ENCODE results near the gene PTPN3. TPM values are rescaled to one million over a fixed set of nuclear protein-coding genes. Genes with fewer than 3 reads are reported as not detected.

The PTPN3 gene
- total and polyA plus RNA-seq, 7 experiments from 2014 or later: 0.89 TPM; not detected in 6

DNA sequence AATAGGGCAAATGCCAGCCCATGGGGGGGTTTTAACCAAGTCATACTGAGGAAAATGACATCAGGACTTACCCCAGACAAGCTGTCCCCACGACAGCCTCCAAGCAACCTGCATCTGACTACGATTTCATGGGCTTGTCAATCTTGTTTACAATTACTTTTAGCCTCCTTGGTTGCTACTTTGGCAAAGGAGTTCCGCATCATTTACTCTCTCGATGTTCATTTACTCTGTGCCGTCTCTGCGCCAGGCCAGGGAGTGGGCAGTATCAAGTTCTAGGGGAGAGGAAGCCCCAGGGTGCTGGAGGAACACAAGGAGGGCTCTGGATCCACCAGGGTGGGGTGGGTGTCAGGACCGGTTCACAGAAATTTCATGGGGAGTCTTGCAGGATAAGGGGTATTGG lies 23.9 kb downstream of the PTPN3 start:
- no peaks in the 10 kb centered on the region for H3K9me3 ChIP-seq (ENCODE audit: control insufficient read depth in 2 of 3, low read length in 3 of 3)
- ChIA-PET CTCF (no interaction called here), POLR2A (no interaction called here)
- no peaks in the 10 kb centered on the region for H3K9me3 Mint-ChIP-seq
- no peaks in the 10 kb centered on the region for H3K27me3 ChIP-seq (ENCODE audit: control insufficient read depth in 2 of 2, insufficient read depth in 2 of 2, low read length in 2 of 2)
- H3K36me3 Mint-ChIP-seq: no peaks in the 10 kb centered on the region
- peaks cover 0 to 21% (median 0%) of the 10 kb centered on the region in 7 donors for H3K4me1 Mint-ChIP-seq
- no peak for ATAC-seq
- H3K36me3 ChIP-seq (ENCODE audit: control insufficient read depth in 2 of 3, insufficient read depth in 3 of 3, low read length in 3 of 3): no peaks in the 10 kb centered on the region
- no peak overlapping the region for H3K4me3 Mint-ChIP-seq
- no peak overlapping the region for H3K4me3 ChIP-seq (ENCODE audit: low read length)
- intact Hi-C loops (cut with micrococcal nuclease): no loop called here
- no peak for DNase-seq
- no peak overlapping the region for H3K27ac ChIP-seq (ENCODE audit: low read depth, low read length)
- no peaks in the 10 kb centered on the region for H3K4me1 ChIP-seq (ENCODE audit: control insufficient read depth in 2 of 2, insufficient read depth in 2 of 2, low read length in 2 of 2)
- peaks cover 12 to 43% (median 16%) of the 10 kb centered on the region in 5 donors for H3K27me3 Mint-ChIP-seq
- no peak overlapping the region for H3K27ac Mint-ChIP-seq

DNA sequence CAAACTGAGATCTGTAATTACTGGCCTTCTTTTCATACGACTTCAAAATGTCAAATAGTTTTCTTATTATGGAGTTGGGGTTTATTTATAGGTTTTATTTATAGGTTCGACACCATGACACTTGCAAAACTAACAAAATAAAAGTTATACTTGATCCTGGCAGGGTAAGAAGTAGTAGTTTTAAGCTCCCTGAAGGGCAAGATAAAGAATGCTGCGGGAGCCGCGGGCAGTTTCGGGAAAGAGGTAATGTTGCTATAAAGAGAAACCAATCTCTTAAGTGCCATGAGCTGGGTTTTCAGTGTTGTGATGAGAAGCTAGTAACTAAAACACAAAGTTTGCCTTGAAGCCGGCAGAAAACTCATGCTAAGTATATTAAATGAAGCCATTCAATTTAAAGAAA lies 24.8 kb downstream of the PTPN3 start:
- CTCF ChIA-PET: no interaction called here
- intact Hi-C loops (cut with micrococcal nuclease): no loop called here

DNA sequence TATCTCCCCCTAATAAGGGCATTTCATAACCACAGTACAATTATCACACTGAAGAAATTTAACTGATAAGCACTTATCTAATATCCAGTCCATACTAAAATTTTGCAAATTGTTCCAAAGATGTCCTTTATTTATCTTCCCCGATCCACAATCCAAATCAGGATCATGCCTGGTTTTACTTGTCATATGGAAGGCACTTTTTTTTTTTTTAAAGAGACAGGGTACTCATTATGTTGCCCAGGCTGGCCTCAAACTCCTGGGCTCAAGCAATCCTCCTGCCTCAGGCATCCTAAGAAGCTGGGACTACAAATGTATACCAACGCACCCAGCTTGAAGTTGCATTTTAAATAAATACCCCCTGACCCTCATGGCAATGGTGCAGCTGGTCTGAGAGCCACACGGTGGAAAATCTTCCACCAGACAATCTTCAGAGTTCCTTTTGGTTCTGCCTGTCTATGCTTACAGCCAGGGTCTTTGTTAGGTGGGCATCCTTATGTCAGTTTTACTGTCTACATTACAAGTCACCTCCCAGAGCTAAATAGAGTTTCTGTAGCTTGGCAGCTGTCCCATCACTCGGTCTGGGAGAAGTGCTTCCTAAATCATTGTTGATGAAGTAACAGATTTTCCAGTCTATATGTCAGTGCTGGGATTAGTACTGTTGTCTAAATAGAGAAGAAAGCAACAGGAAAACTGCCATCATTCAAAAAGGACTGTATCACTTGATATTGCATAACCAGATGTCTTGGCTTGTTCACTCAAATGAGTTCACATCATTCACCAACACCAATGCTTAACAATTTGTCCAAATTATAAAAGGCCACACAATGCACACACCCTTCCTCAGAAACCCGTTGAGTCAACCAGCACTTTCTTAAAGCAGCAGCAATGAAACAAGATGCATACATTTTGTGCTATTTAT lies 26.4 kb downstream of the PTPN3 start:
- DNase-seq (no peak), ATAC-seq (no peak)
- no peaks in the 10 kb centered on the region for H3K9me3 ChIP-seq (ENCODE audit: control insufficient read depth in 2 of 3, low read length in 3 of 3)
- ChIA-PET POLR2A (no interaction called here), CTCF (no interaction called here)
- Mint-ChIP-seq H3K27me3 (peaks cover 4 to 33% (median 12%) of the 10 kb centered on the region in 5 donors), H3K36me3 (no peaks in the 10 kb centered on the region), H3K4me3 (no peak overlapping the region), H3K4me1 (peaks cover 0 to 23% (median 0%) of the 10 kb centered on the region in 7 donors), H3K27ac (no peak overlapping the region), H3K9me3 (no peaks in the 10 kb centered on the region)
- H3K27me3 ChIP-seq (ENCODE audit: control insufficient read depth in 2 of 2, insufficient read depth in 2 of 2, low read length in 2 of 2): no peaks in the 10 kb centered on the region
- no peaks in the 10 kb centered on the region for H3K4me1 ChIP-seq (ENCODE audit: control insufficient read depth in 2 of 2, insufficient read depth in 2 of 2, low read length in 2 of 2)
- H3K36me3 ChIP-seq (ENCODE audit: control insufficient read depth in 2 of 3, insufficient read depth in 3 of 3, low read length in 3 of 3): no peaks in the 10 kb centered on the region
- H3K4me3 ChIP-seq (ENCODE audit: low read length): no peak overlapping the region
- H3K27ac ChIP-seq (ENCODE audit: low read depth, low read length): no peak overlapping the region
- intact Hi-C loops (cut with micrococcal nuclease): no loop called here

More for the DNA sequence above, 24.8 kb downstream of the PTPN3 start:
- H3K36me3 Mint-ChIP-seq: no peaks in the 10 kb centered on the region
- Histone ChIP-seq H3K27me3 (ENCODE audit: control insufficient read depth in 2 of 2, insufficient read depth in 2 of 2, low read length in 2 of 2) (no peaks in the 10 kb centered on the region), H3K4me3 (ENCODE audit: low read length) (no peak overlapping the region), H3K27ac (ENCODE audit: low read depth, low read length) (no peak overlapping the region), H3K9me3 (ENCODE audit: control insufficient read depth in 2 of 3, low read length in 3 of 3) (no peaks in the 10 kb centered on the region), H3K36me3 (ENCODE audit: control insufficient read depth in 2 of 3, insufficient read depth in 3 of 3, low read length in 3 of 3) (no peaks in the 10 kb centered on the region), H3K4me1 (ENCODE audit: control insufficient read depth in 2 of 2, insufficient read depth in 2 of 2, low read length in 2 of 2) (no peaks in the 10 kb centered on the region)
- ATAC-seq (no peak), DNase-seq (no peak)
- no peaks in the 10 kb centered on the region for H3K9me3 Mint-ChIP-seq
- H3K27ac Mint-ChIP-seq: no peak overlapping the region
- peaks cover 11 to 43% (median 16%) of the 10 kb centered on the region in 5 donors for H3K27me3 Mint-ChIP-seq
- H3K4me1 Mint-ChIP-seq: peaks cover 0 to 20% (median 0%) of the 10 kb centered on the region in 7 donors
- POLR2A ChIA-PET: no interaction called here
- H3K4me3 Mint-ChIP-seq: no peak overlapping the region

DNA sequence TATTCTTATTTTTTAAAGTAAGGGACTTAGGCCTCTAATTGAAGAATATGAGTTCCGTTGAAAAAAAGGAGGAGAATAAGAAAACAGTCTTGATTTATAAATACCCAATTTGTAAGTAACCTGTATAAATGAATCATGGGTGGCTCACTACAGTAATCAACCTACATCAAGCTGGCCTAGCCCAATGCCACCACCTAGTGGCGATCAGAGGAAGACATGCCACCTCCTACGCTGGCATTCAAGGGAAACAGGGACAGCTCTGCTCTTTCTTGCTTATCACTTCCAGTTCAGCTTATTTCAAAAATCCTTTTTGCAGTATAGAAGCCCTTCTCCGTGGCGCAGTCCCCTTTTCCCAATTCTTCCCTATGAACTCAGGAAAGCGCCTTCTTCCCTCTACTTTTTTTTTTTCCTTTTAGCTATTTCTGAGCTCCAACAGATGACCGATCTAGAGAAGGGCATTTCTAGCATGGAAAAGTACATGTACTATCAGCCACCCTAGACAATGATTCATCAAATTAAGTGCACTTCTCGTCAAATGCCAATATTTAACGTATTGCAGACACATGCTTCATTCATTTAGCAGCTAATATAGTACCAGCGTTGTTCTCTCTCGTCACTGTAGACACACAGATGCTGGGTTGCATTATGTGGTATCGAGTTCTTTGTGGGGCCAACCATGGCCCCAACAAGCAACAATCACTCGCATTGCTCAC lies 28.3 kb downstream of the PTPN3 start:
- POLR2A ChIA-PET: no interaction called here

DNA sequence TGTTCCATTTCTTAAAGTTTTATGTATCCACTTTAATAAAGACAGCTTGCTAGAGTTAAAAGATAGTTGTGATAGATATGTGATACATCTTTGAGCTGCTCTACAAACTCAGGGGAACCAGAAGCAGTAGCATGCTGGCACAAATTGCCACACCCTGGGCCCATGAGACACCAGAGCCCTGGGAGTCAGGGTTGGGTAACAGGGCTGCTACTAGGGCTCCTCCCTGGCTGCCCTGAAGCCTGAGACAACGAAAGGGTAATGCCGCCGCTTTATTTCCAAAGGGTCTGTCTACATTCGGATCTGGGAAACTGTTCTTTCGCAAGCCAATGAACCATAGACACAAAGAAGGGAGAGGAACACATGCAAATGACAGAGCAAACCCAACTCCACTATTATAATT lies 29.2 kb downstream of the PTPN3 start:
- Histone ChIP-seq H3K9me3 (ENCODE audit: control insufficient read depth in 2 of 3, low read length in 3 of 3) (no peaks in the 10 kb centered on the region), H3K36me3 (ENCODE audit: control insufficient read depth in 2 of 3, insufficient read depth in 3 of 3, low read length in 3 of 3) (no peaks in the 10 kb centered on the region), H3K4me3 (ENCODE audit: low read length) (no peak overlapping the region), H3K4me1 (ENCODE audit: control insufficient read depth in 2 of 2, insufficient read depth in 2 of 2, low read length in 2 of 2) (no peaks in the 10 kb centered on the region), H3K27me3 (ENCODE audit: control insufficient read depth in 2 of 2, insufficient read depth in 2 of 2, low read length in 2 of 2) (no peaks in the 10 kb centered on the region), H3K27ac (ENCODE audit: low read depth, low read length) (no peak overlapping the region)
- Mint-ChIP-seq H3K27me3 (peaks cover 5 to 43% (median 10%) of the 10 kb centered on the region in 5 donors), H3K9me3 (no peaks in the 10 kb centered on the region), H3K27ac (no peak overlapping the region), H3K36me3 (peaks cover 0 to 2% (median 0%) of the 10 kb centered on the region in 5 donors), H3K4me3 (no peak overlapping the region), H3K4me1 (peaks cover 0 to 44% (median 0%) of the 10 kb centered on the region in 7 donors)
- intact Hi-C loops (cut with micrococcal nuclease): loop anchor here (1.0 to 10.0 kb wide), 5 partner anchors 29 to 416 kb away; partner anchors contain the start of gene EPB41L4B (in 1 of the 2)
- DNase-seq (no peak), ATAC-seq (no peak)
- CTCF ChIA-PET: interaction anchor here (0.6 to 1.1 kb wide), 2 partner anchors 15 to 674 kb away, joined by 3 to 4 read pairs; no protein-coding TSS in a partner anchor
- POLR2A ChIA-PET: no interaction called here

More for the DNA sequence above, 28.3 kb downstream of the PTPN3 start:
- intact Hi-C loops (cut with micrococcal nuclease): loop anchor here (1.0 to 10.0 kb wide), 5 partner anchors 30 to 415 kb away; partner anchors contain the start of gene EPB41L4B (in 1 of the 2)
- DNase-seq (peak in 8 of 9 donors; percentile 11 to 69 (median 24)), ATAC-seq (peak; percentile 78)
- H3K4me3 ChIP-seq (ENCODE audit: low read length): no peak overlapping the region
- H3K27ac ChIP-seq (ENCODE audit: low read depth, low read length): no peak overlapping the region
- Mint-ChIP-seq H3K4me1 (peaks cover 0 to 38% (median 0%) of the 10 kb centered on the region in 7 donors), H3K9me3 (no peaks in the 10 kb centered on the region), H3K27me3 (peaks cover 4 to 46% (median 16%) of the 10 kb centered on the region in 5 donors), H3K36me3 (no peaks in the 10 kb centered on the region), H3K27ac (no peak overlapping the region), H3K4me3 (no peak overlapping the region)
- CTCF ChIA-PET: interaction anchor here (0.7 to 1.6 kb wide), 3 partner anchors 14 to 60 kb away, joined by 4 to 7 read pairs (median 5); no protein-coding TSS in a partner anchor
- H3K27me3 ChIP-seq (ENCODE audit: control insufficient read depth in 2 of 2, insufficient read depth in 2 of 2, low read length in 2 of 2): no peaks in the 10 kb centered on the region
- H3K9me3 ChIP-seq (ENCODE audit: control insufficient read depth in 2 of 3, low read length in 3 of 3): no peaks in the 10 kb centered on the region
- H3K4me1 ChIP-seq (ENCODE audit: control insufficient read depth in 2 of 2, insufficient read depth in 2 of 2, low read length in 2 of 2): no peaks in the 10 kb centered on the region
- no peaks in the 10 kb centered on the region for H3K36me3 ChIP-seq (ENCODE audit: control insufficient read depth in 2 of 3, insufficient read depth in 3 of 3, low read length in 3 of 3)

DNA sequence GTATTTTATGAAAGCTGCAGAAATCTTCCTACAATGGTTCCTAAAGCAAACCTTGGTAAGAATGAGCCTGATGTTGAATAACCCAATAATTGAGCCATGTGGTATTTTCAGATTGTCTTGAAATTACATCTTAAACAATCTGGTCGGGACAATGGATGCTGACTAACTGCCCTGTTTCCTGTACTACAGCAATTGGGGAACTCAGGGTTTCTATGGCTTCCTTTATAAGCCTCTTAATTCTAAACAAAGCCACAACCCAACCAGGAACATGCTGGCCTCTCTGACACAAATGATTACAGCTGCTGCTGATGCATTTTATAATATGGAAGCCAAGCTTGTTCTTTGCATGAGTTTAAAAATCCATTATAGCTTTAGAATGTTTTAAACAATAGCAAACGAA lies 30.2 kb downstream of the PTPN3 start:
- Mint-ChIP-seq H3K27me3 (peaks cover under 1 to 41% (median 7%) of the 10 kb centered on the region in 5 donors), H3K36me3 (peaks cover 0 to 2% (median 0%) of the 10 kb centered on the region in 5 donors), H3K9me3 (no peaks in the 10 kb centered on the region), H3K4me3 (no peak overlapping the region), H3K27ac (peak overlapping the region in 1 of 9 donors; percentile 84), H3K4me1 (peaks cover 0 to 53% (median 0%) of the 10 kb centered on the region in 7 donors)
- Histone ChIP-seq H3K36me3 (ENCODE audit: control insufficient read depth in 2 of 3, insufficient read depth in 3 of 3, low read length in 3 of 3) (no peaks in the 10 kb centered on the region), H3K4me1 (ENCODE audit: control insufficient read depth in 2 of 2, insufficient read depth in 2 of 2, low read length in 2 of 2) (no peaks in the 10 kb centered on the region), H3K27me3 (ENCODE audit: control insufficient read depth in 2 of 2, insufficient read depth in 2 of 2, low read length in 2 of 2) (no peaks in the 10 kb centered on the region), H3K27ac (ENCODE audit: low read depth, low read length) (no peak overlapping the region), H3K9me3 (ENCODE audit: control insufficient read depth in 2 of 3, low read length in 3 of 3) (no peaks in the 10 kb centered on the region), H3K4me3 (ENCODE audit: low read length) (no peak overlapping the region)
- peak; percentile 52 for ATAC-seq
- intact Hi-C loops (cut with micrococcal nuclease): loop anchor here (1.0 to 10.0 kb wide), 5 partner anchors 28 to 417 kb away; partner anchors contain the start of gene EPB41L4B (in 1 of the 2)
- ChIA-PET POLR2A (no interaction called here), CTCF (no interaction called here)
- no peak for DNase-seq

Data from naive thymus-derived CD4-positive, alpha-beta T cell (primary cell).